ENCODE measurements around the gene BBS9.
"Not testable (repeated sequence)": the region's sequence is repeated elsewhere in the genome, so short reads cannot be mapped to it uniquely, and the experiment has no call there.

Gene BBS9

DNA sequence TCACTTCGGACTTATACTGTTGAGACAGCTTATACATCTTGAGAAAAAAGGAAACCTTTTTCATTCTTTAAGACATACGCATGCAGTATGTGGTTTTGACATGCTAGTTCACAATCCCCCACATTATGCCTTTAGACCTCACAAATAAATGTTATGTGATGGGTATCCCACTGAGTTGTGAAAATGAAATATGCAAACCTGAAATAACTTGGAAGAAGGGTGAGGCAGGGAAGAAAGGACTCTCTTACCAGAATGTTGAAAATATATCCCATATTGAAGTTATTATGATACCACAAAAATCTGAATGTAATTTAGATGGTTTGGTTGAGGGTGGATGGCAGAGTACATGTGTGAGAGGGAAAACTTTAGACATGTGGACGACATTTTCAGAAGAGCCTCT is 379.8 kb downstream of the BBS9 start:
- DNase-seq = no peak

DNA sequence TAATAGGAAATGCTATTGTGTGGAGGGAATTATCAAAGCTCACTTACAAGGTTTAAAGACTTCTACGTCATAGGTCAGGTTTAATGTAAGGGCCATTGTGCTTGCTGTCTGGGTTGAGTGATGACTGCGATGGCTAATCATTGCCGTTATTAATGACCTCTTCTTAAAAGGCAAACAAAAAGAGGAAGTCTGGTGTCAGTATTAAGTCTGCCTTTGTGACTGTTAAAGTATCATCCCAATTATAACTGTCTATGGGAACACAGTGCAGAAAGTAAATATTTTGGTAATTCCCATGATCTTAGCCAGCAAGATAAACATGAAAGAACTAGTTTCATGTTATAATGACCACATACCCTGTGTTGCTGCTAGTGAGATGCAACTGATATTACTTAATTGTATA is 382.4 kb downstream of the BBS9 start:
- DNase-seq = no peak

DNA sequence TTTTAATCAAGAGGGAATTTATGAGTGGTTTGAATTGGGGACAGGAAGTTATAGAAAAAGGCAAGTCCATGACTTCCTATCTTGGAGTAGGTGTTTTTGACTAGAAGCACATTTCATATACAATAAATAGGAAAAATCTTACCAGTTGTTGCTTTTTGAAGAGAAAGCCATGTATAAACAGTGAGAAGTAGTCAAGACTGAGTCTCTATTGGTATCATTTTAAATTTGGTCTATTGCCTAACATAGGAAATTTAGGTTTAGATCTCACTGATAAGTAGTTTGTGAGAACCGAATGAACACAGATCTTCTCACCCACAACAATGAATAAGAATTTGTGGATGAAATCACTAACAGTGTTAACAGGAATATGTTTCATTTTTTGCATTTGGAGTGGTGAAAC is 387.2 kb downstream of the BBS9 start:
- no peak for DNase-seq

DNA sequence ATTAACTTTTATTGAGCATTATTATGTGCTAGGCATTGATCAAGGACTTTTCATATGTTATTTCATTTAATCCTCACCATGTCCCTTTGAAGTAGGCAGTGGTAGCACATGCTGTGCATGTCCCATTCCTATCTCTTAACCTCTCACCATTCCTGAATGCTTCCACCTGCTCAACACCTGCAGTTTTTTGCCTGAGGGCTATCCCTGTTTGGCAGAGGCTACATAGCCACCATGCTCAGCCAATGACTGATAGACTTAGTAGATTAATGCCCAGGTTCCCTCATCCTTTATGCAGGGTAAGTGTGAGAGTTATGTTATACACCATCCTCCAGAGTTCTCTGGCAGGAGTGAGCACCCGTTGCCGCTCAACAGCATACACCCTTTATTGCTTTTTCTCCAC is 387.8 kb downstream of the BBS9 start:
- no peak for DNase-seq

DNA sequence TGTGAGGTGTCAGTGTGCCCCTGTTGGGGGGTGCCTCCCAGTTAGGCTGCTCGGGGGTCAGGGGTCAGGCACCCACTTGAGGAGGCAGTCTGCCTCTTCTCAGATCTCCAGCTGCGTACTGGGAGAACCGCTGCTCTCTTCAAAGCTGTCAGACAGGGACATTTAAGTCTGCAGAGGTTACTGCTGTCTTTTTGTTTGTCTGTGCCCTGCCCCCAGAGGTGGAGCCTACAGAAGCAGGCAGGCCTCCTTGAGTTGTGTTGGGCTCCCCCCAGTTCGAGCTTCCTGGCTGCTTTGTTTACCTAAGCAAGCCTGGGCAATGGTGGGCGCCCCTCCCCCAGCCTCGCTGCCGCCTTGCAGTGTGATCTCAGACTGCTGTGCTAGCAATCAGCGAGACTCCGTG is 397.6 kb downstream of the BBS9 start:
- DNase-seq = not testable (repeated sequence)

DNA sequence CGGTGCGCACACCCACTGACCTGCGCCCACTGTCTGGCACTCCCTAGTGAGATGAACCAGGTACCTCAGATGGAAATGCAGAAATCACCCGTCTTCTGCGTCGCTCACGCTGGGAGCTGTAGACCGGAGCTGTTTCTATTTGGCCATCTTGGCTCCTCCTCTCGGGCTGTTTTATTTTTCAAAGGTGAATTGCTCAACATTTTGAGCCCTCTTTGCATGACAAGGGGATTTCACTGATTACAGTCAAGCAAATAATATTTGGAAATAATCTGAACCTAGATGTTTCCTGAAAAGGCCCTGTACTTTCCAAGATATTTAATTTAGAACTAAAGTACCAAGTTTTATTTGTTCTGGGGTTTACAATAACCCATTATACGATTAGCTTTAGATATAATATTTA is 398.2 kb downstream of the BBS9 start:
- not testable (repeated sequence) for DNase-seq

DNA sequence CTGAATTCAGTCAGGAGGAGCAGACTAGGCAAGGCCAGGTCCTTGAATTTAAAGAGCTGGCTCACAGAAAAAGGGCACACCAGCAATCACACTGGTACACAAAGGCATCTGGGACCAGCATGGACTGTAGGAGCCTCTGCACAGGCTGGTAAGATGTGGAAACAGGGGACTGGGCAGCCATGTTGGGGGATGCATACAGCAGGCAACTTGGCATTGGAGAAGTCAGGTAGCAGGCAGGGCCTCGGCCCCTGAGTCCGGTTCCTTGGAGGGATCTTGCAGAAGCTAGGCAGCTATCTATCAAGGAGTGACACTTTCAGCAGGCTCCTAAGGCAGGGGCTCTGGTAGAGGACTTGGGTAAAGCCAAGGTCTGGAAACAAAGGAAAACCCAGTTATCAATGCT is 399.7 kb downstream of the BBS9 start:
- DNase-seq = no peak

DNA sequence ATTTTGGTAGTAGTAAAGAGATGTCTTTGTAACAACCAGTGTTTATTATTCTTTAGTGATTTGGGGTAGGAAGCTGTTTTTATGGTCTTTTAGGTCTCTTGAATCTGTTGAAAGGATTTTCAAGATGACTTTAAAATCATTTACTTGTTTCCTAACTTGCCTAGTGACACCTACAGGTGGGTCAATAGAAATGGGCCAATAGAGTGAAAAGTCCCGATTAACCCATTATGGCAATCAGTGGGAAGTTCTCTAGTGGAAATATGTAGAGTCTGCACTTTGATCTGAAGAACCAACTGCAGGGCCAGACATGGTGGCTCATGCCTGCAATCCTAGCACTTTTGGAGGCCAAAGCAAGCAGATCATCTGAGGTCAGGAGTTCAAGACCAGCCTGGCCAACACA is 401.3 kb downstream of the BBS9 start:
- no peak for DNase-seq

DNA sequence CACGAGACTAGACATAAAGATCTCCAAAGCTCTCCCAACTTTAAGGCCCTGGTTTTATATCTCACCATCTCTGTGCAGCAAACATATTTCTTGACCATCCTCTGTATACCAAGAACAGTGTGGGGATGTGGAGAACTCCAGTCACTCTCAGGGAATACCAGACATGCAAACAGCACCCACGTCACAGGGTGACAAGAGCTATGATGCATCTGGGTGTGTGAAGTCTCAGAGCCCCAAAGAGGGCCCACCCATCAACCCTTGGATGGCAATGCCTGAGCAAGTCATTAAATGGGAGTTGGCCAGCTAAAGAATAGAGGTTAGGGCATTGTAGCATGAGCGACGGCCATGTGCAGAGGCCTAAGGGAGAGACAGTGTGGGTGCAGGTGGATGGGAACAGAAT is 402.5 kb downstream of the BBS9 start:
- DNase-seq = no peak

DNA sequence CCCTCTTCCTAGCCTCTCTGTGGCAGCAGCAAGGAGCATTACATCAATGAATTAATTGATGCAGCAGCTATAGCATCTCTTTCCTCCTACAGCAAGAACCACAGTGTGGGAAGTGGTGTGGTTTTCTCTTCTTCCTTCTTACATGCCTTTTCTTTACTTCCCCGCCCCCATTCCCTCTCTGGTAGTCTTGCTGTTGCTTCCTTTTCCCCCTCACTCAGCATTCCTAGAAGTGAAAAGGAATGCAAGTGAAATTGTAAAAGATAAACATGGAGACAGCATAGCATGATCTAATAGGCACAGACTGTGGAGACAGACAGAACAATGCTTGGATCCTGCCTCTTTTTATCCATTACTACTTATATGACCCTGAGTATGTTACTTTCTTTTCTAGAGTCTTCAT is 405.5 kb downstream of the BBS9 start:
- DNase-seq = no peak

DNA sequence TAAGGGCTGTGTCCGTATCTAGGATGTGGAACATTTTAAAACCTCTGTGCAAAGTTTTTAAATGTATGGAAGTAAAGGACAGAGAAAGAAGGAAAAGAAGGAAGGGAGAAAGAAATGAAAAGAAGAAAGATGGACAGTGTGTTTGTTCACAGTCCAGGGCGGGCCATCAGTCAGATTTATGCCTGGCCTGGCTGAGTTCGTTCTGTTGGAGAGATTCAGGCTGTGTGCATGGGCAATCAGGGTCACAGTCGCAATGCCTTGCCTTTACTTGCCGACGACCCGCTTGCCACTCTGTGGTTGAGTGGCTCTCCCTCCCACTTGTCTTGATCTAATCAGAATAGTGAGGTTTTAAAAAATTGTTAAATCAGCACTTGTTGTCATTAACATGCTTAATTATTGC is 406.6 kb downstream of the BBS9 start:
- no peak for DNase-seq

DNA sequence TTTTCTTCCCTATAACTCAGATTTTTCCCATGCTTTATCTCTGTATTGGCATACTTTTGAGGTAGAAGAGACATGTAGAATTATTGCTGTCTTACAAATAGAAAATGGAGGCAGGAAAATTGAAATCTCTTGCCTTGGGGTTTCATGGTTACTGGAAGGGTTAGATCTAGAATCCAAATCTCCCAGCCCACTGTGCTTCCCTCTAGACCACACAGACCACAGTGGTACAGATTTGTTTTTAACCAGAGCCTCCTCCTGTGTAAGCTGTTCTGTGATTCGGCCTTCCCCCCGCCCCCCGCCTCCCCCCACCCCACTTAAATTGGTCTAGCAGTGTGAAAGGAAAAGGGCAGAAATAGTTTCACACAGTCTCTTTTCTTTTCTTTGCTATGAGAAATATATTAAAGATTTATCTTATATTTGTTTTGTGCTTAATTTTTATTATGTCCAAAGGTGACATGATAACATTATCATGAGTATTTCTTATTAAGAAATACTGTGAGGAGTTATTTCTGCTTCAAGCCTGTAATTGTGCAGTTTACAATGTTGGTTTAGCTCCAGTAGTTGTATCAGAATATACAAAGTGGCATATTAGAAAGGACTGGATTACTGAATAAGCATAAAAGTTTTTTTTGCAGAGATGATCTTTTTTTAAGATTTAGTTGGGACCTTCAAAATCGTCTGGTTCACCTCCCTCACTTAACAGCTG is 407.2 kb downstream of the BBS9 start:
- DNase-seq = no peak

DNA sequence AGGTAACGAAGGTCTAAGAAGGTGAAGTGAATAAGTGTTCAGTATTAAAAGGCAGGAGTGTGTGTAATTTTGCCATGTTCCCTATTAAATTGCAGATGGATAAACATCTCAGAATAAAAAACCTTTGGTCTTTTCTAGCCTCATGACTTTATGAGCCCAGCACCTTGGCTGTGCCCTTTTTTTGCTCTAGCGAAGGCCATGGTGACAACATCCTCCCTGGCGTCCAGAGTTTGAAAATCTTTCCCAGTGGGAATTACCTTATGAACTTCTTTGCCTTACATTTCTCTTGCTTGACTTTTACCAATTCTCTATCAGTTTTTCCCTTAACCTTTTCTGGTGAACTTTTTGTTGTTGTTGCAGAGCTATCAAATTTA is 407.7 kb downstream of the BBS9 start:
- DNase-seq = no peak

DNA sequence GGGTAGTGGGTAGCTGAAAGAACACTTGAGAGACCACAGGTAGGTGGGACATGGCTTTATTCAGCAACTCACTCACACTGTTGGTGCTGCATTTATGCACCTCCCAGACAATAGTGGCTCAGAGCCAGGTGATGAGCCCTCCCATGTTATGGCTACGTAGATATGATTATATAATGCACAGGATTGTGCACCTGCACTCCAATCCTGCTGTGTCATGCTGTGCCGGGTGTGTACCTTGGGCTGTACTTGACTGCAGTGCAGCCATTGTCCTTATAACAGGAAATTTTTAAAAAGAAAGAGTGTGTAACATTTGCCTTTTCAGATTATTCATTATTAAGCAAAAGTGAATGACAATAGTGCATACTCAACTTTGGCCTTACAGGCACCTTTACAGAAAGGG is 409.8 kb downstream of the BBS9 start:
- no peak for DNase-seq

DNA sequence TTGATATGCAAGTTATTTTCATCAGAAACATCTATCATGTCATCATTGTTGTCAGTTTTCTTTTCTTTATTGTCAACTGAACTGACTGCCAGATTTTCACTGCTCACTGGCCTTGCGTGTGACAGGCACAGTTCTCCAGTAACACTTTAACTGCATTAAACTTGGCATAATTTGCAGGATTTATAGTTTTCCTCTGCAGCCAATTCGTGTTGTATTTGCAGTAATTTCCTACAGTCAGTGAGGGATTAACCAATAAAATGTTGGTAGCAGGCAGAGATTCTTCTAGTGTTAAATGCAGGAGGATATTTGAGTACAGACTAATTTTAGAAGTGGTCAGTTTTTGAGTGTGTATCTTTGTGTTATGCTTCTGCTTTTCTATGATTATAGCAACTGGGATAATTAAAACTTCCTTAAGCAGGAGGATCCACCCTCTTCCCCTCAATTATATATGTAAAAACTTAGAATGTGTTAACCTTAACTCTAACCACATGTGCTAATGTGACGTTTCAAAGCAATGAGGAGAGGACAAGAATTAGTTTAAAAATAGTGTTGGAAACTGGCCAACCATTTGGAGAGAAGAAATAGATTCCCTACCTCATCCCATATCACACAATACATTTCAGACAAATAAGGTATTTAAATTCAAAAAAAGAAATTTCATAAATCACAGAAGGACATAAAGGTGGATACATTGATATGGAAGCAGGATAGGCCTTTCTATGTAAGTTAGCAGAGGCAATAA is 410.5 kb downstream of the BBS9 start:
- no peak for DNase-seq

DNA sequence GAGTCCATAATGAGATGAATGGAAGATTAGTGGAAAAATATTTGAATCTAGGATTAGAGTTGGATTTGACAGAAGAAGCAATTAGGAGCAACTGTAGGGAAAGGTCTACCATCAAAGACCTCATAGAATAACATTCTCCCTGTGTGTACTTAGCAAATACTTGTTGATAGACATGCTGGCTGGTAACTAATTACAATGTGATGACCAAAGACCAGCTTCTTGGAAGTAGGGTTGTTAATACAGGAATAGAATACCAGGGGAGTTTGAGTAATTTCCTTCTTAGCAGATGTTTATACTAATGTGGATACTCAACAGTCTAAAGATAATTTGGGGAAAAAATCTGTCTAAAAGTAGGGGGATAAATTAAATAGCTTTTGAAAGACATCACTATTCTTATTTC is 418.5 kb downstream of the BBS9 start:
- no peak for DNase-seq

DNA sequence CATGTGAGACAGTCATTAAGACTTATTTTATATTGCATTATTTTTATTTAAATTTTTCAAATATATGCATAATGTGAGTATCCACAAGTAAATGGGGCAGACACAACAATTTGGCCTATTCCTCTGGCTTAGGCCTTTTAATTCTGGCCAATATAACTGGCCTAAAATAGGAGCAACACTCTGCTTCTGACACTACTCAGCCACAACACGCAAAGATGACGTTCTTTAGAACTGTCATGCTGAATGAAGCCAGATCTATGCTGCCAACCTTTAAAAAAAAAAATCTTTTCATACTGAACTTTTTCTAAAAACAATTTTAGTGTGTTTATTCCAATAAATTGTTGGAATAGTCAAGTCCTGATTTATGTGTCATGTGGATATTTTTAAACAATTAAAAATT is 421.0 kb downstream of the BBS9 start:
- no peak for DNase-seq

DNA sequence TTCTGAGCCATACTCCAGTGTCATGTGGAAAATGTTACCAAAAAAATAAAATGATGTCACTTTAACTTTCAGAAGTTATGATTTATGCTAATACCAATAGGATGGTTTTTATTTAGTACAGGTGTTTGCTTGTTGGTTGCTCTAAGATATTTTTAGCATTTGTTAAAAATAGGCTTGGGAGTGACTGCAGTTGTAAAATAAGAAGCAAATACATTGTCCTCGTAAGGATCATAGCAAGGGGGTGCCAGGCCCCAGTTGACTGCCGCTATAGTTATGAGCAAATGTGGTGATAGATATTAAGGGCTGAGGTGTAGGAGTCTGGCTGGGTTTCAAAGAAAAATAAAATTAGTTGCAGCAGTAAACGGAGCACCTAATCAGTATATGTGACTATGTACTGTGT is 421.6 kb downstream of the BBS9 start:
- DNase-seq = no peak

DNA sequence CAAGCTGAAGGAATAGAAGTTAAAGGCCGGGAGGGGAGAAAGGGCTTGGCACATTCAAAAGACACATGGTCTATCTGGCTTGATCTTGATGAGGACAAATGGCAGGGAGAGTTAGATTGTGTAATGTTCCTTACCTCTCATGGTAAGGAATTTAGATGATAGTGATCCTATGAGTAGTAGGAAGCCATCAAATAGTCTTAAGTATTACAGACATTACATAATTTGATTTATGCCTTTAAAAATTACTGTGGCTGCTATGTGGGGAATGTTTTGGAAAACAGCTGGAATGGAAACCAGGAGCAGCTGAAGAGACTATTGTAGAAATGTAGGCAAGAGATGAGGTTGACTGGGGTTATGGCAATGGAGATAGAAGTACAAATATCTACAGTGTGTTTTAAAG is 424.7 kb downstream of the BBS9 start:
- no peak for DNase-seq

DNA sequence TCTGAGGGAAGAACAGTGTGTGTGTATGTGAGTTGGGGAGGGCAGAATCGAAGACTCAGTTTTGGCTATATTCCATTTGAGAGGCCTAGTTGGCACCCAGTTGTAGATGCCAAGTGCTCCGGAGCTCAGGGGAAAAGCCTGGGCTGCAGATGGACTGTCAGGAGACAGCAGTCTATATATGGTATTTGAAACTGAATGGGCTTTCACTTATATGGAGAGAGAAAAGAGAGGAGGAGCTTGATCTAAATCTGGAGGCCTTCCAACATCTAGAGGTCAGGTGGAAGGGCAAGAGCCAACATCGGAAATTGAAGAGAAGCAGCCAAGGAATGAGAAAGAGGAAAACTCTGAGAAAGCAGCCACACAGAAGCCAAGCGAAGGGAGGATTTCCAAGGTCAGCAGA is 425.2 kb downstream of the BBS9 start:
- no peak for DNase-seq

DNA sequence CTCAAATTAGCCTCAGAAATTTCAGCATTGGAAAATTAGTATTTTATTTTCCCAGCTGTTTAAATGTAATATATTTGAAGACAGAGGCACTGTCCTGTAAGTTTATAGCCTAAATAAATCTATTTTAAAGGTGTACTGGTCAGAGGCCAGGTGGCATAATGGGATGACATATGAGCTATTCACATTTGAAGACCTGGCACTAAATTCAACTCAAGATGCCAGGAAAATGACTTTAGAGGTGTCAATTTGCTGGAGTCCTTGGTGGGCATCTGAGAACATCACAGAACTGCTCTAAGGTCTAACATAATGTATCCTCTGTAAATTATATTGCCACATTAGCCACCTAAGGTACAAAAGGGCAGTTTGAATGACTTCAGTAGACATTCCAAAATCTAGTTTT is 427.1 kb downstream of the BBS9 start:
- no peak for DNase-seq

DNA sequence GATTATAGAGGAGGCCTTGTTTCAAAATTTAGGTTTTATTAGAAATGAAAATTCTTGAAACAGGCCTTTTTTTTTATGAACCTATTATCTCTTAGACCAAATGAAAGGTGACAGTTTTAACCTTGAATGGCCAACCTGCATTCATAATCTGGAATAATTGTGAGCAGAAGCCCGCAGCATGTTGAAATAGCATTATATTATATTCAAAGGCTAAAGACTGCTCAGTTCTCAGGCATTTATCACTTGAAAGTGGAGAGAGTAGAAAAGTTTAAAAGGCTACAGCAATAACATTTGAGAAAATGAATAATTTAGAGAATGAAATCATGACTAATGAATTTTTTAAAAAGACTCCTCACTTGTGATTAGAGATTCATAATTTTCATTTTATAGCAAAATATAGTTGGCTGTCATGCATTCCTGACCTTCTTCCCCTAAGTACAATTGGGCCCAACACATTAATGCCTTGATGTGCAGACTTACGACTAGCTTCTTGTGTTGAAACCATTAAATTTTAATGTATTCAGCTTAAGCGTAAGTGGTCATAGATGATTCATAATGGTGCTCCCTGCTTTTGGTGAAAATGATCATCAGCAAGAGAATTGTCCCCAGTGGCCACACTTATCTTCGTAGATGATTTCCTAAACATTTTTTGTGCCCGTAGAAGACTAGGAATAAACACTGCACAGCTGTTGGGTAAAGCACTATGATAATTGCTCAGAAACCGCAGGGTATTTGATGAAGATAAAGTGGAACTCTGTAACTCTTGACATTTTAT is 429.4 kb downstream of the BBS9 start:
- DNase-seq = no peak

DNA sequence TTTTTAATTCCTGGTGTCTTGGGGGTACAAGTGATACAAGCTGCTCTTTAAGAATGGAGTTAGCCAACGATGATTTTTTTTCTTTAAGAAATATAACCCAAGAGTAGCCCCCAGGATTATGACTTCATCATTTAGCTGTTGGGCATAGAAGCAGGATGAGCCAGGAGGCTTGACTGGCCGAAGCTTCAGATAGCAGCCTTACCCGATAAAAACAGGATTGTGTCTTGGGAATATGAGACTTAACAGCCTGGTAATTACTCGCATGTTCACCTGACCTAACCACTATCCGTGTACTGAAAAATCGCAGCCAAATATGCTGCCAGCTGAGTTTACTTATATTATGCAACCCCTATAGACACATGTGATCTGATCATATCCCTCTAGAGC is 430.0 kb downstream of the BBS9 start:
- DNase-seq = no peak

DNA sequence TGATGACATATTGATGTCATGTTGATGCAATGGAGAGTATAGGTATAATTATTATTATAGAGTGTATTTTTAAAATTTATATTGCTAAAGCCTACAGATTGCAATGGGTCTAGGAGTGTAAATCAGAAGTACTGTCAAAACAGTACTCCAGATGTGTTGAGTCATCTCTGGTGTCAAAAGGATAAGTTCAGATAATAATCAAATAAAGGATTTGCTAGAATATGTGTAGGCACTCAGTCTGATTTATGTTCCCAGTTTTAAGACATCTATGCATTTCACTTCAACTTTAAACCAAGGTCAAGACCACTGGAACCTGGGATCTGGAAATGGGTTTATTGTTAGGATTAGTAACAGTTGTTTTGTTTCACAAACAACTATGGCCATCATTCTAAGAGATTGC is 433.6 kb downstream of the BBS9 start:
- no peak for DNase-seq

Measured in activated naive CD4-positive, alpha-beta T cell treated with Interleukin-2 at 50 U/mL for 16 hours (primary cell).